Right kidney (tissue), 9 donors: ENCODE measurements around the gene VSTM2A.
A peak's percentile ranks its signal among the peaks of the same experiment; 100 is the strongest.
"Not testable (repeated sequence)": the region's sequence is repeated elsewhere in the genome, so short reads cannot be mapped to it uniquely, and the experiment has no call there.

Source experiments
- DNase-seq: peaks from one replicate; pipeline ENCODE4 v3.0.0-alpha.2; 2016
- long read RNA-seq, 8 donors: transcript quantifications; one replicate each; lab custom pipeline, GENCODE V29; 2026

The VSTM2A gene, protein sequence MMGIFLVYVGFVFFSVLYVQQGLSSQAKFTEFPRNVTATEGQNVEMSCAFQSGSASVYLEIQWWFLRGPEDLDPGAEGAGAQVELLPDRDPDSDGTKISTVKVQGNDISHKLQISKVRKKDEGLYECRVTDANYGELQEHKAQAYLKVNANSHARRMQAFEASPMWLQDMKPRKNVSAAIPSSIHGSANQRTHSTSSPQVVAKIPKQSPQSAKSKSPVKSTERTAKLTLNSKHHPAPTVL
- long read RNA-seq, donor 1 = 0 reads
- long read RNA-seq, donor 2 = 0 reads
- long read RNA-seq, donor 3 = 0 reads
- long read RNA-seq, donor 4, partial matches to known transcripts = 0 of 1 reads
- long read RNA-seq, donor 4, other reads (novel, unspliced or antisense) = 0 of 1 reads
- long read RNA-seq, donor 5 = 0 reads
- long read RNA-seq, donor 6, partial matches to known transcripts = 0 of 1 reads
- long read RNA-seq, donor 6, other reads (novel, unspliced or antisense) = 0 of 1 reads
- long read RNA-seq, donor 7, partial matches to known transcripts = 0 of 3 reads
- long read RNA-seq, donor 7, other reads (novel, unspliced or antisense) = 0 of 3 reads
- long read RNA-seq, donor 8 = 0 reads

DNA sequence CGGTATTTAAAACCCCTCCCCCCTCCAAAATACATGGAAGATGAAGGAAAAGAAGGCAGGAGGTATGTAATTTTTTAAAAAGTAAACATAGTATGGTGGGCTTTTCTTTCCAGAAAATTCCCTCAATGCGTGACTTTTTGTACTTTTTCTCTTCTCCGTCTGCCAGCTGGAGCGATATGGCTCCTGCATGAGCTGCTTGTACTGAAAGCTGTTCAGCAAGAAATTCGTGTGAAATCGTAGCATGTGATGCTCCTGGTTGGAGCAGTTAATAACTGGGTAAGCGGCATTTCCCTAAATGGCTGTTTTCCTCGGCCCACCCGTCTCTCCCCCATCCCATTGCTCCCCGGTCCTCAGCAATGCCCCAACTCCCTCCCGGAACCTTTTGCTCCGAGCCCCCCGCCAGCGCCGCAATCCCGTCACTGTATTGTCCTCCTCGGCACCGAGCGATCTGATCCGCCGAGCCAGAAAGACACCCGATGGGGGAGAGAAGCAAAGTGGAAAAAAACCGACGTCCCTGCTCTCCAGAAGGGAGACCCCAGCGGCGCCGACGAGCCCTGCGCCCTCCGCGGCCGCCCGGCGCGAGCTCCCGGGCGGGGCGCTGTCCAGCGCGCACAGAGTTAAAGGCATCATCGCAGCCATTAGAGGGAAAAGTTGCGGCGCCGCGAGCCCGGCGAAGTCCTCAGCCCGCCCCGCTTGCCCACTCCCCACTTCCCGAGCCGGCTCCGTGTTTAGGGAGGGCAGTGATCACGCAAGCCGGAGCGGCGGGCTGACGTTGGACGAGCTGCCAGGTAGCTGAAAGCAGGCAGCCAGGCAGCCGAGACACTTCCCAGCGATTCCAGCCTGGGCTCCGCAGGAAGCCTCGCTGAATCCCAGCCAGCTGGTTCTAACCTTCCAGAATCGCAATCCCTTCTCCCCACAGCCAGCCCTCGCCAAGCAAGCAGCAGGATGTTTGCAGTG, at the start of gene VSTM2A:
VSTM2A (plus strand) TSS at position 707 of the 957 bp plus-strand sequence. CDS start 356 bp downstream, outside the sequence.
- DNase-seq = peak; percentile 76

DNA sequence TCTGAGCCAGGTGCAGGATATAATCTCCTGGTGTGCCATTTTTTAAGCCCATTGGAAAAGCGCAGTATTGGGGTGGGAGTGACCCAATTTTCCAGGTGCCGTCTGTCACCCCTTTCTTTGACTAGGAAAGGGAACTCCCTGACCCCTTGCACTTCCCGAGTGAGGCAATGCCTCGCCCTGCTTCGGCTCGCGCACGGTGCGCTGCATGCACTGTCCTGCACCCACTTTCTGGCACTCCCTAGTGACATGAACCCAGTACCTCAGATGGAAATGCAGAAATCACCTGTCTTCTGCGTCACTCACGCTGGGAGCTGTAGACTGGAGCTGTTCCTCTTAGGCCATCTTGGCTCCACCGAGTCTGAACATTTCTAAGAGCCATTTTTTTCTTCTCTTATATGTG, 37.6 kb upstream of the VSTM2A start:
- not testable (repeated sequence) for DNase-seq

GRCh38 chr7:54529568-54529967, 12.6 kb upstream of the VSTM2A start:
- no peak for DNase-seq

GRCh38 chr7:54538122-54538521, 4.1 kb upstream of the VSTM2A start:
- no peak for DNase-seq

DNA sequence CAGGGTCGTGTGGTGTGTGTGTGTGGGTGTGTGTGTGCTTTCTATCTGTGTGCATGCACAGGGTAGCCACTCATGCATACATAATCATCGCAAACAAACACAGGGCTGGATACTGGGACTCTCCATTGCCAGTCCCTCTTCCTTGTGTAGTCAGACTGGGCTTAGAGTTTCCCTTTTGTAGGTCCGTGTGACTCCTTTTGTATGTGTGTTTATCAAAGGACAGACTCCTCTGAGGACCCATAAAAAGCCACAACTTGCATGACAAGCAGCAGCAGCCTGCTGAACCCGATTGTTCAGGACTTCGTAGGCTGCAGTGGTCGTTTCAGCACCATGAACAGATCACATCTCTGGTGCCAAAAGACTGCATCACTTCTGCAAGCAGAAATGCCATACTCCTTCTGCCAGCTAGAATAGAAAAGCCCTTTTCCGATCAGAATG, 895 bp downstream of the VSTM2A start:
- peak; percentile 24 for DNase-seq

DNA sequence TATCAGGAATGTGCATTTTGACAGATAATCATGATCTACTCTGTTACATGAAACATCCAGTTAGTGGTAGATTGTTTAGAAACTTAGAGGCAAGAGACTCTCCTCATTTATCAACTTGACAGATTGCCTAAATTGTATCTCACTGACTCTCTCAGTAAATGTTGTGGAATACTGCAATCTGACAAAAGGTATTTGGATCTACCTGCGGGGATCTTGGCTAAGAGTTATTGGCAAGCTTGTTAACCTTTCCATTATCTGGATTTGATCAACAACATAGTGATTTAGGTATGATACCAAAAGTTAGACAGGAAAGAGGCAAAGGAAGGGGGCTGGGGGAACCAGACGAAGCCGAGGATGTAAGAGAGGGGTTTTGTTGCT, 2.0 kb downstream of the VSTM2A start:
- no peak for DNase-seq

DNA sequence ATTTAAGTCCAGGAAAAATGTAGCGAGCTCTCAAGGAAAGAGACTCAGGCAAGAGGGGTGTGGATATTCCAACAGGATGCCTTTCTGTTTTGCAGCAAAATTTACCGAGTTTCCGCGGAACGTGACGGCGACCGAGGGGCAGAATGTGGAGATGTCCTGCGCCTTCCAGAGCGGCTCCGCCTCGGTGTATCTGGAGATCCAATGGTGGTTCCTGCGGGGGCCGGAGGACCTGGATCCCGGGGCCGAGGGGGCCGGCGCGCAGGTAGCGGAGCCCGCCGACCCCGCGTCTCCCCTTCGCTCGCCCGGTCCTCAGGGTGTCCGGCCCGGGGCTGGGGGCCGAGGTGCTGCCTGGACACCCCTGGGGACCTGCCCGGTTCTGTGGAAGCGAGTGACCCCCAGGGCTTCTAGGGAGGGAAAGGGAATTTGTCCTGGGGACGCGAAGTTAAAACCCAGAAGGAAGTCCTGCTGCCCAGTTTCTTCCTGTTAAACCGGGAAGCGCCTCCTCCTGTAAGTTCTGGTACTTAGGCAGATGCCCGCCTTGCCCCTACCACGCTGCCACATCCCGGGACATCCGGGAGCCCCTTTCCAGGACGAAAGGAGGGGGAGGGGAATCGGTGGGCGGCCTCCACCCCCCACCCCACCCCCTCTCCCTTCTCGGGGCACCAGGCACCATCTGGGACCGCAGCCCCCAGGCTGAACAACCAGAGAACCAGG, 2.5 kb downstream of the VSTM2A start:
- peak; percentile 21 for DNase-seq

GRCh38 chr7:54545241-54545563, 3.0 kb downstream of the VSTM2A start:
- no peak for DNase-seq

- DNase-seq = peak; percentile 60
These were observed 4.2 kb downstream of the VSTM2A start for GRCh38 chr7:54546081-54546985.

GRCh38 chr7:54546986-54547314, 4.8 kb downstream of the VSTM2A start:
- no peak for DNase-seq

DNA sequence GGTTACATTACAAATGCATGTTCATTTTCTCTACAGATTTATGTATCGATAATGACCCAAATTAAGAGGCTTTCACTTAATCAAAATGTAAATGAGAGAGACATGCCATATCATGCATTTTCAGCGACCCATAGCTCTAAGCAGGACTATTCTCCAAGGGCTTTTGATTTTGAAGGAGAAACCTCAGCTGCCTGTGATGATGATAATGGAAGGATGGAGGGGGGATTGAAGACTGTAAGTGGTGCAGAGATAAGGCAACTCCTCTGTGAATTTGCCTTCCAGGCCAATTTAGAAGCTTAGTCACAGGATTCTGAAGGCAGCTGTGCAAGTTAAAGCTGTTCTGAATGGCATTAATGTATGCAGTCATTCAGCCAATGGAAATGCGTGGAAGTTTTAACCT, 8.3 kb downstream of the VSTM2A start:
- no peak for DNase-seq

GRCh38 chr7:54556121-54556520, 13.9 kb downstream of the VSTM2A start:
- DNase-seq = no peak

- no peak for DNase-seq
These were observed 17.2 kb downstream of the VSTM2A start for GRCh38 chr7:54559401-54559800.

- DNase-seq = no peak
These were observed 18.0 kb downstream of the VSTM2A start for GRCh38 chr7:54560198-54560597.

DNA sequence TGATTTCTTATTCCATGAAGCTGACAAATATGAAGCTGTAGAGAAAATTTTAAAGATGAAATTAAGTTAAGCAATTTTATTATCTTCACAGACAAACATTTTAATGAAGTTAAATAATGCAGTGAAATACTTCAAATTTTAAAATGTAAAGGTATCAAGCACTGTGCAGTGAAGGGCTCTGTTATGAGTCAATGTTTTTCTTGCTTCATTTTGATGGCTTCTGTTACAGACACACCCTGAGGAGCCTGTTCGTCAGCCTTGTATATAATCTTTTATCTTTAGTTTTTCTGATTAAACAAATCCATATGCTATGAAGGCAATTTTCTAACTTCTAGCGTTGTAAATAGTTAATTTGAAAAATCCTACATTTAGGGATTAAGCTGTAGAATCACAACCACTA, 18.5 kb downstream of the VSTM2A start:
- no peak for DNase-seq

GRCh38 chr7:54563329-54563916, 21.2 kb downstream of the VSTM2A start:
- DNase-seq = no peak

GRCh38 chr7:54565432-54565831, 23.3 kb downstream of the VSTM2A start:
- no peak for DNase-seq

DNA sequence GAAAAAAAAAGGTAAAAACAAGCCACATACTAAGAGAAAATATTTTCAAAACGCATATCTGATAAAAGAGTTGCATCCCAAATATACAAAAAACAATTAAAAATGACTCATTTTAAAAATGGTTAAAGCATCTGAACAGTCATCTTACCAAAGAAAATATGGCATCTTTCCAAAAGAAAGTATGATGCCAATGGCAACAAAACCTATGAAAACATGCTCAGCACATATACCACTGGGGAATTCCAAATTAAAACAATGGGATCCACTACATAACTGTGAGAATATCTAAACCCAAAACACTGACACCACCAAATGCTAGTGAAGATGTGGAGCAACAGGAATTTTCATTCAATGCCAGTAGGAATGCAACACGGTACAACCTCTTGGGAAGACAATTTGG, 39.3 kb downstream of the VSTM2A start:
- no peak for DNase-seq

GRCh38 chr7:54591404-54592386, 49.5 kb downstream of the VSTM2A start:
- DNase-seq = no peak

GRCh38 chr7:54596747-54597146, 54.6 kb downstream of the VSTM2A start:
- DNase-seq = no peak
